ENCODE results near the gene TRAM2. TPM values are rescaled to one million over a fixed set of nuclear protein-coding genes. Genes with fewer than 3 reads are reported as not detected.

The TRAM2 gene
- total RNA-seq, 2 donors from 2014 or later, result 40.0 to 41.8 TPM

- no peaks in the 10 kb centered on the region for H3K27me3 ChIP-seq (replicated peaks; ENCODE audit: insufficient read depth)
- no peaks in the 10 kb centered on the region for H3K4me1 ChIP-seq (ENCODE audit: control insufficient read depth in 1 of 2, low read depth in 2 of 2)
- H3K27ac ChIP-seq, result no peak overlapping the region
- ATAC-seq (ENCODE audit: insufficient number of reproducible peaks, low FRiP score, low read depth) (no peak), DNase-seq (ENCODE audit: low spot score) (no peak)
- TF ChIP-seq, protein P1, sequence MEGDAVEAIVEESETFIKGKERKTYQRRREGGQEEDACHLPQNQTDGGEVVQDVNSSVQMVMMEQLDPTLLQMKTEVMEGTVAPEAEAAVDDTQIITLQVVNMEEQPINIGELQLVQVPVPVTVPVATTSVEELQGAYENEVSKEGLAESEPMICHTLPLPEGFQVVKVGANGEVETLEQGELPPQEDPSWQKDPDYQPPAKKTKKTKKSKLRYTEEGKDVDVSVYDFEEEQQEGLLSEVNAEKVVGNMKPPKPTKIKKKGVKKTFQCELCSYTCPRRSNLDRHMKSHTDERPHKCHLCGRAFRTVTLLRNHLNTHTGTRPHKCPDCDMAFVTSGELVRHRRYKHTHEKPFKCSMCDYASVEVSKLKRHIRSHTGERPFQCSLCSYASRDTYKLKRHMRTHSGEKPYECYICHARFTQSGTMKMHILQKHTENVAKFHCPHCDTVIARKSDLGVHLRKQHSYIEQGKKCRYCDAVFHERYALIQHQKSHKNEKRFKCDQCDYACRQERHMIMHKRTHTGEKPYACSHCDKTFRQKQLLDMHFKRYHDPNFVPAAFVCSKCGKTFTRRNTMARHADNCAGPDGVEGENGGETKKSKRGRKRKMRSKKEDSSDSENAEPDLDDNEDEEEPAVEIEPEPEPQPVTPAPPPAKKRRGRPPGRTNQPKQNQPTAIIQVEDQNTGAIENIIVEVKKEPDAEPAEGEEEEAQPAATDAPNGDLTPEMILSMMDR (IDR thresholded peaks at IDR 0.05), result no peak
- no peaks in the 10 kb centered on the region for H3K9me3 ChIP-seq
- no peak overlapping the region for H3K4me3 ChIP-seq
- no peaks in the 10 kb centered on the region for H3K36me3 ChIP-seq
Measured at GRCh38 chr6:52620055-52620905, 43.4 kb upstream of the TRAM2 start.

- Histone ChIP-seq H3K4me1 (ENCODE audit: control insufficient read depth in 1 of 2, low read depth in 2 of 2) (no peaks in the 10 kb centered on the region), H3K27me3 (replicated peaks; ENCODE audit: insufficient read depth) (no peaks in the 10 kb centered on the region), H3K36me3 (no peaks in the 10 kb centered on the region), H3K27ac (no peak overlapping the region), H3K9me3 (no peaks in the 10 kb centered on the region), H3K4me3 (no peak overlapping the region)
- no peak for DNase-seq (ENCODE audit: low spot score)
- no peak for ATAC-seq (ENCODE audit: insufficient number of reproducible peaks, low FRiP score, low read depth)
- TF ChIP-seq, protein P1 (IDR thresholded peaks at IDR 0.05), result no peak
Measured at GRCh38 chr6:52617087-52617486, 40.2 kb upstream of the TRAM2 start.

- no peaks in the 10 kb centered on the region for H3K36me3 ChIP-seq
- ATAC-seq (ENCODE audit: insufficient number of reproducible peaks, low FRiP score, low read depth) (no peak), DNase-seq (ENCODE audit: low spot score) (no peak)
- no peak overlapping the region for H3K4me3 ChIP-seq
- no peaks in the 10 kb centered on the region for H3K9me3 ChIP-seq
- no peaks in the 10 kb centered on the region for H3K27me3 ChIP-seq (replicated peaks; ENCODE audit: insufficient read depth)
- no peaks in the 10 kb centered on the region for H3K4me1 ChIP-seq (ENCODE audit: control insufficient read depth in 1 of 2, low read depth in 2 of 2)
- TF ChIP-seq, protein P1 (IDR thresholded peaks at IDR 0.05), result no peak
- H3K27ac ChIP-seq, result no peak overlapping the region
Measured at GRCh38 chr6:52616059-52616690, 39.3 kb upstream of the TRAM2 start.

DNA sequence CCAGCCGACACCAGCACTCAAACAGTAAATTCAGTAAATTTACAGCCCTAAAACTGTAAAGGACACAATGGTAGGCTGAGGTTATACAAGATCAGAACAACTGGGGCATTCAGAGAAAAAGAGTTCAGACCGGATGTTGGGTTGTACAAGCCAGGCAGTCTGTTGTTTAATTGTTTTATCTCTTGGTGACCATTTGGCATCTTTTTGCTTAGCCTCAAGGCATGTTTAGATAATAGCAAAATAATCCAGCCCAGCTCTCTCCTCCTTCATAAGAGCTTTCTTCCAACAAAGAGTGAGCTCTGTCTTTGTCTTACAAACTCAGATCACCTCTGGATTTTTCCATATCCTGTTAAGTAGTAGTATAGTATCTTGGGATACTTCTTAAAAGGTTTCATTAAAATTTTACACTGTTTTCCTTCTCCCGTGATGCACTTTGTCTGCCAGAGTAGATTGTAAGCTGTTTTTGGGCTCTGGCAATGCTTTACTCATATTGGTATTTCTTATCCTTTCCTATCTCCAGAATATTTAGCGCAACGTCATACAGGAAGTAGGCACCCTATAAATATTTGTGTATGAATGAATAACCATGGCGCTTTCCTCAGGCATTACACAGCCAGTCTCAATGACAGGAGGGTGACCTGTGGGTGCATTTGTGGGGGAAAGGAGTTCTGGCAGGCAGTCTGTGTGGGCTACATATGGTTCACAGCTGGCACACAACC lies 35.6 kb upstream of the TRAM2 start:
- TF ChIP-seq, protein P1 (IDR thresholded peaks at IDR 0.05), result no peak
- DNase-seq (ENCODE audit: low spot score), result no peak
- Histone ChIP-seq H3K27me3 (replicated peaks; ENCODE audit: insufficient read depth) (no peaks in the 10 kb centered on the region), H3K36me3 (no peaks in the 10 kb centered on the region), H3K4me3 (no peak overlapping the region), H3K9me3 (no peaks in the 10 kb centered on the region), H3K4me1 (ENCODE audit: control insufficient read depth in 1 of 2, low read depth in 2 of 2) (no peaks in the 10 kb centered on the region), H3K27ac (no peak overlapping the region)
- no peak for ATAC-seq (ENCODE audit: insufficient number of reproducible peaks, low FRiP score, low read depth)

DNA sequence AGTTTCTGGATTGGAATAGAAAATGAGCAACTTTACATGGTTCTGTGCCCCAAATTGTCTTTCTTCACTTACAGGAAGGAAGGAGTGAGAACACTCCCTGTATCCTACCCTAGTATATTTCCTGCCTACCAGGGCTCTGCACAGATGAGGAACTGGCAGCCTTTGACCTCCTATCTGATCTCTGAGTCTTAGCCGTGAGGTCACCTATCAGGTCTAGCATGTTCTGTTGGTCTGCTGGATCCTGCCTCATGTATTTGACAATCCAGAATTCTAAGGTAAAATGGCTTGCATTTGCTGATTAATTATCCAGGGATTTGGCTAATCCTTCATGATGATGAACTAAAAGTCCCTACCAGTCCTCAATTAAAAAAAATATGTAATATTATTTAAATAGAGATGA lies 35.0 kb upstream of the TRAM2 start:
- ATAC-seq (ENCODE audit: insufficient number of reproducible peaks, low FRiP score, low read depth), result no peak
- DNase-seq (ENCODE audit: low spot score), result no peak

More for the DNA sequence above, 35.0 kb upstream of the TRAM2 start:
- H3K4me3 ChIP-seq, result no peak overlapping the region
- no peaks in the 10 kb centered on the region for H3K9me3 ChIP-seq
- no peaks in the 10 kb centered on the region for H3K4me1 ChIP-seq (ENCODE audit: control insufficient read depth in 1 of 2, low read depth in 2 of 2)
- no peaks in the 10 kb centered on the region for H3K27me3 ChIP-seq (replicated peaks; ENCODE audit: insufficient read depth)
- no peaks in the 10 kb centered on the region for H3K36me3 ChIP-seq
- no peak overlapping the region for H3K27ac ChIP-seq
- TF ChIP-seq, protein P1 (IDR thresholded peaks at IDR 0.05), result no peak
